Endothelial cell of umbilical vein (primary cell): ENCODE data around the gene KIF26B. TPM values are rescaled to one million over a fixed set of nuclear protein-coding genes. Genes with fewer than 3 reads are reported as not detected.

ENCODE experiments used
- BruUV-seq: library from RNA; stranded (reverse); fragments of 400-500 nt; replicated peaks from 2 replicates; lab custom pipeline; 2021; lab: Mats Ljungman, UMichigan
- CTCF ChIA-PET: fragments of 300-600, 350-600 bp; sonication (Branson Sonifier 250); formaldehyde crosslinking; loops from one replicate; lab custom pipeline; 2021; ENCODE audit warnings: antibody characterized with exemption, inconsistent platforms; lab: Charles Lee
- POLR2A ChIA-PET: fragments of 300-600, 350-600 bp; sonication (Branson Sonifier 250); formaldehyde crosslinking; loops from one replicate; lab custom pipeline; 2021; ENCODE audit warnings: antibody characterized with exemption, inconsistent platforms; lab: Charles Lee
- DNase-seq: peaks from one replicate; pipeline ENCODE4 v3.0.0-alpha.2; 2011; ENCODE audit warnings: low read depth, low spot score
- FAIRE-seq: peaks from 2 replicates; lab custom pipeline; 2011; peaks lifted over from hg19 to GRCh38; lab: Jason Lieb, UNC
- H2AFZ ChIP-seq: 2 replicates; pipeline ENCODE4 v1.6.0; 2012; ENCODE audit warnings: low read depth, low read length, control low read depth, inconsistent platforms
- H3K27ac ChIP-seq: 2 replicates; pipeline ENCODE4 v1.5.1; 2011; ENCODE audit warnings: low read depth, mild to moderate bottlenecking, control low read depth, low read length, moderate library complexity; ENCODE audit not compliant: insufficient read depth
- H3K27me3 ChIP-seq, 2 experiments: 2 replicates each; pipeline versions ENCODE4 v1.6.0 to v1.6.1; 2011; ENCODE audit warnings: low read length in 2 of 2, mixed read lengths in 1 of 2; ENCODE audit not compliant: control insufficient read depth in 2 of 2, insufficient read depth in 2 of 2
- H3K36me3 ChIP-seq, 2 experiments: 2 replicates in 1 of 2; 3 replicates in 1 of 2; pipeline ENCODE4 v1.5.1; 2011; ENCODE audit warnings: low read length in 2 of 2, mild to moderate bottlenecking in 1 of 2, moderate library complexity in 1 of 2; ENCODE audit not compliant: control insufficient read depth in 2 of 2, insufficient read depth in 2 of 2; ENCODE audit errors: extremely low read depth in 1 of 2
- H3K4me1 ChIP-seq: 3 replicates; pipeline ENCODE4 v1.5.1; 2011; ENCODE audit warnings: mild to moderate bottlenecking, low read length; ENCODE audit not compliant: control insufficient read depth, insufficient read depth; ENCODE audit errors: extremely low read depth
- H3K4me2 ChIP-seq: 2 replicates; pipeline ENCODE4 v1.6.1; 2011; ENCODE audit warnings: low read length, control low read depth, mixed read lengths; ENCODE audit not compliant: insufficient read depth
- H3K4me3 ChIP-seq, 3 experiments: fragments of 200-600 bp in 1 of 3; sonication (generic), shearing (Covaris generic) in 1 of 3; replicated peaks in 1 of 3; 2 replicates each; pipeline ENCODE4 v1.5.1; 2011 to 2016; ENCODE audit warnings: control low read depth in 3 of 3, low read length in 3 of 3, mild to moderate bottlenecking in 2 of 3, inconsistent platforms in 1 of 3, low read depth in 1 of 3, moderate library complexity in 1 of 3; ENCODE audit not compliant: insufficient read depth in 1 of 3
- H3K79me2 ChIP-seq: 2 replicates; pipeline ENCODE4 v1.6.0; 2012; ENCODE audit warnings: low read length, inconsistent platforms; ENCODE audit not compliant: control insufficient read depth, insufficient read depth
- H3K9ac ChIP-seq: replicated peaks from 2 replicates; pipeline ENCODE3; 2011; ENCODE audit warnings: low read length, control low read depth; ENCODE audit not compliant: insufficient read depth; ENCODE audit errors: extremely low read depth
- H3K9me1 ChIP-seq: replicated peaks from 3 replicates; pipeline ENCODE4 v1.6.0; 2011; ENCODE audit warnings: mild to moderate bottlenecking, low read length; ENCODE audit not compliant: control insufficient read depth, insufficient read depth; ENCODE audit errors: extremely low read depth
- H3K9me3 ChIP-seq: replicated peaks from 2 replicates; pipeline ENCODE4 v1.5.1; 2012; ENCODE audit warnings: low read length, inconsistent platforms; ENCODE audit not compliant: control insufficient read depth, insufficient read depth
- H4K20me1 ChIP-seq: replicated peaks from 2 replicates; pipeline ENCODE3; 2011; ENCODE audit warnings: mild to moderate bottlenecking, low read length; ENCODE audit not compliant: control insufficient read depth, insufficient read depth; ENCODE audit errors: extremely low read depth
- CTCF ChIP-seq, 2 donors: IDR thresholded peaks; 1 replicate in 1 of 2; 2 replicates in 1 of 2; pipeline ENCODE4 v1.5.1; 2011; ENCODE audit warnings: low read length in 2 of 2, mild to moderate bottlenecking in 2 of 2, moderate library complexity in 2 of 2, control low read depth in 1 of 2, inconsistent platforms in 1 of 2, low read depth in 1 of 2; ENCODE audit not compliant: insufficient read depth in 1 of 2; ENCODE audit errors: extremely low read depth in 1 of 2
- EZH2 ChIP-seq: IDR thresholded peaks from 2 replicates; pipeline ENCODE4 v1.6.1; 2012; ENCODE audit warnings: borderline replicate concordance, low read depth, mild to moderate bottlenecking, moderate library complexity, low read length, inconsistent platforms; ENCODE audit not compliant: severe bottlenecking
- FOS ChIP-seq: IDR thresholded peaks from 2 replicates; pipeline ENCODE4 v1.6.1; 2011; ENCODE audit warnings: mild to moderate bottlenecking, low read length, moderate library complexity, borderline replicate concordance; ENCODE audit not compliant: insufficient read depth
- GATA2 ChIP-seq: IDR thresholded peaks from 2 replicates; pipeline ENCODE4 v1.7.0; 2011; ENCODE audit warnings: low read depth, mild to moderate bottlenecking, moderate library complexity, mixed read lengths, low read length; ENCODE audit not compliant: insufficient read length, insufficient read depth
- JUN ChIP-seq: IDR thresholded peaks from 2 replicates; pipeline ENCODE4 v1.6.1; 2011; ENCODE audit warnings: borderline replicate concordance, low read depth; ENCODE audit not compliant: insufficient read length, insufficient read depth
- MAX ChIP-seq: IDR thresholded peaks from 2 replicates; pipeline ENCODE4 v1.6.1; 2011; ENCODE audit not compliant: insufficient read depth, insufficient read length
- MYC ChIP-seq: IDR thresholded peaks from one replicate; pipeline ENCODE4 v1.6.1; 2011; ENCODE audit warnings: mild to moderate bottlenecking, low read depth, low read length
- POLR2A ChIP-seq: IDR thresholded peaks from 2 replicates; pipeline ENCODE4 v1.6.1; 2012; ENCODE audit warnings: low read depth, mild to moderate bottlenecking, control low read depth, low read length
- POLR2AphosphoS5 ChIP-seq: IDR thresholded peaks from 2 replicates; pipeline ENCODE4 v1.6.1; 2012; ENCODE audit warnings: low read depth, mild to moderate bottlenecking, control low read depth, low read length, moderate library complexity; ENCODE audit not compliant: insufficient read depth
- dilution Hi-C: fragments of 300-500 bp; cut with MboI; formaldehyde crosslinking; loops from one replicate; pipeline ENCODE4 v1.15.0; 2019; ENCODE audit warnings: low sequenced_read_pairs; ENCODE audit not compliant: extremely low pct_ligation_motif_present
- intact Hi-C: fragments of 100-400 bp; cut with micrococcal nuclease; formaldehyde crosslinking; loops from one replicate; pipeline ENCODE4 v1.10.0; 2022
- polyA plus RNA-seq, 4 experiments: library from polyadenylated mRNA; depleted of rRNA in 3 of 4; stranded (reverse) in 3 of 4; unstranded in 1 of 4; fragments of >200 nt; gene quantifications; 2 replicates each; pipeline versions ENCODE4 v1.2.1 to v1.2.3, GENCODE V29; 2011 to 2012; ENCODE audit warnings: missing spikeins in 1 of 4
- total RNA-seq: library from RNA; stranded (reverse); gene quantifications from 2 replicates; pipeline ENCODE4 v1.2.3, GENCODE V29; 2021

KIF26B gene
- total and polyA plus RNA-seq, 2 donors (not counting 3 experiments of a cell fraction or from before 2014, with no cell fraction given), result 0.04 to 0.49 TPM

GRCh38 chr1:245375789-245376460 is 221.1 kb downstream of the KIF26B start:
- Histone ChIP-seq H3K4me2 (no peak overlapping the region), H3K79me2 (no peaks in the 10 kb centered on the region), H3K36me3 (no peaks in the 10 kb centered on the region), H3K27me3 (no peaks in the 10 kb centered on the region), H3K9ac (no peak overlapping the region), H3K4me1 (no peaks in the 10 kb centered on the region), H3K9me1 (no peaks in the 10 kb centered on the region), H3K4me3 (no peak overlapping the region), H3K27ac (no peak overlapping the region), H3K9me3 (no peaks in the 10 kb centered on the region), H2AFZ (no peak overlapping the region), H4K20me1 (no peaks in the 10 kb centered on the region)
- intact Hi-C loops (no loop called here), dilution Hi-C loops (no loop called here)
- no peak for TF ChIP-seq POLR2A
- TF ChIP-seq CTCF (IDR thresholded peaks at IDR 0.05; ENCODE audit: extremely low read depth in 1 of 2, insufficient read depth in 1 of 2, low read depth in 1 of 2, low read length in 2 of 2), result no peak
- TF ChIP-seq EZH2, result no peak
- TF ChIP-seq MAX, result no peak
- no peak for TF ChIP-seq GATA2
- no peak for TF ChIP-seq POLR2AphosphoS5
- TF ChIP-seq FOS, result no peak
- no peak for TF ChIP-seq MYC
- no peak for TF ChIP-seq JUN
- no peak for DNase-seq
- CTCF ChIA-PET, result no interaction called here
- BruUV-seq, result no TSS peak
- POLR2A ChIA-PET, result no interaction called here
- no peak for FAIRE-seq
